BLaER1 (cell line): ENCODE measurements around the gene TDRD6.
"Not testable (repeated sequence)": the region's sequence is repeated elsewhere in the genome, so short reads cannot be mapped to it uniquely, and the experiment has no call there.

Experiments
- H3K27ac ChIP-seq: shearing (Covaris generic); formaldehyde crosslinking; 2 replicates; pipeline ENCODE4 v1.8.1; 2022
- H3K27me3 ChIP-seq: shearing (Covaris generic); formaldehyde crosslinking; 2 replicates; pipeline ENCODE4 v1.8.1; 2022
- H3K36me3 ChIP-seq: shearing (Covaris generic); formaldehyde crosslinking; 2 replicates; pipeline ENCODE4 v1.8.1; 2022
- H3K4me1 ChIP-seq: shearing (Covaris generic); formaldehyde crosslinking; 2 replicates; pipeline ENCODE4 v1.8.1; 2022
- H3K4me2 ChIP-seq: shearing (Covaris generic); formaldehyde crosslinking; 2 replicates; pipeline ENCODE4 v1.8.1; 2022
- H3K4me3 ChIP-seq: shearing (Covaris generic); formaldehyde crosslinking; 2 replicates; pipeline ENCODE4 v1.8.1; 2022
- H3K9ac ChIP-seq: shearing (Covaris generic); formaldehyde crosslinking; 2 replicates; pipeline ENCODE4 v1.8.1; 2022
- H3K9me3 ChIP-seq: shearing (Covaris generic); formaldehyde crosslinking; 2 replicates; pipeline ENCODE4 v1.8.1; 2022
- H4K20me1 ChIP-seq: shearing (Covaris generic); formaldehyde crosslinking; 2 replicates; pipeline ENCODE4 v1.8.1; 2022
- Cebpa-rat ChIP-seq: shearing (Covaris generic); IDR thresholded peaks from 2 replicates; pipeline ENCODE4 v1.8.1; 2022

Gene TDRD6

GRCh38 chr6:46736906-46737305, 49.2 kb downstream of the TDRD6 start:
- Histone ChIP-seq H3K4me1 (no peaks in the 10 kb centered on the region), H3K27ac (no peak overlapping the region), H3K4me2 (no peak overlapping the region), H3K9ac (no peak overlapping the region), H3K27me3 (no peaks in the 10 kb centered on the region), H3K36me3 (no peaks in the 10 kb centered on the region), H4K20me1 (no peaks in the 10 kb centered on the region), H3K4me3 (no peak overlapping the region), H3K9me3 (peaks cover 13% of the 10 kb centered on the region)
- no peak for TF ChIP-seq Cebpa-rat

GRCh38 chr6:46741482-46741881, 53.8 kb downstream of the TDRD6 start:
- Histone ChIP-seq H3K9me3 (no peaks in the 10 kb centered on the region), H3K4me3 (no peak overlapping the region), H3K27me3 (no peaks in the 10 kb centered on the region), H3K36me3 (no peaks in the 10 kb centered on the region), H4K20me1 (no peaks in the 10 kb centered on the region), H3K9ac (no peak overlapping the region), H3K4me1 (no peaks in the 10 kb centered on the region), H3K27ac (no peak overlapping the region), H3K4me2 (no peak overlapping the region)
- no peak for TF ChIP-seq Cebpa-rat

- H3K4me3 ChIP-seq = no peak overlapping the region
- H3K4me1 ChIP-seq = no peaks in the 10 kb centered on the region
- H3K9ac ChIP-seq = no peak overlapping the region
- H3K36me3 ChIP-seq = no peaks in the 10 kb centered on the region
- no peaks in the 10 kb centered on the region for H4K20me1 ChIP-seq
- no peaks in the 10 kb centered on the region for H3K9me3 ChIP-seq
- TF ChIP-seq Cebpa-rat = 0 out of 2 replicates have a peak, but pooled peaks have one; percentile 30
- no peak overlapping the region for H3K27ac ChIP-seq
- H3K27me3 ChIP-seq = no peaks in the 10 kb centered on the region
- no peak overlapping the region for H3K4me2 ChIP-seq
Observed at GRCh38 chr6:46741910-46742309, 54.2 kb downstream of the TDRD6 start.

- Histone ChIP-seq H3K9ac (no peak overlapping the region), H3K27ac (no peak overlapping the region), H3K4me2 (no peak overlapping the region), H3K9me3 (no peaks in the 10 kb centered on the region), H4K20me1 (no peaks in the 10 kb centered on the region), H3K36me3 (no peaks in the 10 kb centered on the region), H3K4me1 (no peaks in the 10 kb centered on the region), H3K27me3 (no peaks in the 10 kb centered on the region), H3K4me3 (no peak overlapping the region)
- TF ChIP-seq Cebpa-rat = no peak
Observed at GRCh38 chr6:46743425-46744158, 55.9 kb downstream of the TDRD6 start.

GRCh38 chr6:46744159-46744725, 56.6 kb downstream of the TDRD6 start:
- not testable (repeated sequence) for H3K4me2 ChIP-seq, H3K4me1 ChIP-seq, H3K36me3 ChIP-seq, H4K20me1 ChIP-seq, H3K4me3 ChIP-seq, H3K9me3 ChIP-seq, H3K27ac ChIP-seq, H3K27me3 ChIP-seq, H3K9ac ChIP-seq

GRCh38 chr6:46745973-46746372, 58.3 kb downstream of the TDRD6 start:
- Histone ChIP-seq H3K27ac (no peak overlapping the region), H3K4me2 (no peak overlapping the region), H3K4me3 (no peak overlapping the region), H3K9me3 (no peaks in the 10 kb centered on the region), H3K4me1 (no peaks in the 10 kb centered on the region), H3K27me3 (no peaks in the 10 kb centered on the region), H3K36me3 (no peaks in the 10 kb centered on the region), H4K20me1 (no peaks in the 10 kb centered on the region), H3K9ac (no peak overlapping the region)
- no peak for TF ChIP-seq Cebpa-rat

- no peaks in the 10 kb centered on the region for H3K4me1 ChIP-seq
Observed at GRCh38 chr6:46746696-46747095, 59.0 kb downstream of the TDRD6 start, which contains the start of gene ANKRD66. TSS of gene ANKRD66 (plus strand) at chr6:46746933. CDS start at chr6:46751949, 5,016 bp downstream.

GRCh38 chr6:46748940-46749503, 61.3 kb downstream of the TDRD6 start:
- Histone ChIP-seq H3K9ac (no peak overlapping the region), H3K27ac (no peak overlapping the region), H3K4me1 (no peaks in the 10 kb centered on the region), H3K4me3 (no peak overlapping the region), H3K4me2 (no peak overlapping the region), H3K36me3 (no peaks in the 10 kb centered on the region), H4K20me1 (no peaks in the 10 kb centered on the region), H3K27me3 (no peaks in the 10 kb centered on the region), H3K9me3 (no peaks in the 10 kb centered on the region)
- TF ChIP-seq Cebpa-rat = no peak

More at GRCh38 chr6:46746696-46747095, 59.0 kb downstream of the TDRD6 start, which contains the start of gene ANKRD66:
- no peaks in the 10 kb centered on the region for H3K9me3 ChIP-seq
- H3K9ac ChIP-seq = no peak within 1 kb of the TSS
- no peak within 1 kb of the TSS for H3K27ac ChIP-seq
- H3K27me3 ChIP-seq = no peaks in the 10 kb centered on the region
- H3K36me3 ChIP-seq = no peaks in the 10 kb centered on the region
- H4K20me1 ChIP-seq = no peaks in the 10 kb centered on the region
- TF ChIP-seq Cebpa-rat = no peak
- no peak within 1 kb of the TSS for H3K4me3 ChIP-seq
- H3K4me2 ChIP-seq = no peak within 1 kb of the TSS

GRCh38 chr6:46749731-46750130, 62.0 kb downstream of the TDRD6 start:
- H4K20me1 ChIP-seq = no peaks in the 10 kb centered on the region
- no peaks in the 10 kb centered on the region for H3K9me3 ChIP-seq
- TF ChIP-seq Cebpa-rat = no peak
- no peak overlapping the region for H3K27ac ChIP-seq
- no peaks in the 10 kb centered on the region for H3K27me3 ChIP-seq
- no peaks in the 10 kb centered on the region for H3K36me3 ChIP-seq
- H3K4me1 ChIP-seq = no peaks in the 10 kb centered on the region
- H3K4me2 ChIP-seq = no peak overlapping the region
- no peak overlapping the region for H3K4me3 ChIP-seq
- H3K9ac ChIP-seq = no peak overlapping the region

GRCh38 chr6:46751658-46752057, 64.0 kb downstream of the TDRD6 start:
- H3K27me3 ChIP-seq = no peaks in the 10 kb centered on the region
- H3K36me3 ChIP-seq = no peaks in the 10 kb centered on the region
- no peak for TF ChIP-seq Cebpa-rat
- no peaks in the 10 kb centered on the region for H3K4me1 ChIP-seq
- no peaks in the 10 kb centered on the region for H4K20me1 ChIP-seq
- no peak overlapping the region for H3K27ac ChIP-seq
- no peak overlapping the region for H3K9ac ChIP-seq
- no peaks in the 10 kb centered on the region for H3K9me3 ChIP-seq
- H3K4me3 ChIP-seq = no peak overlapping the region
- no peak overlapping the region for H3K4me2 ChIP-seq
